ENCODE results near the gene MEF2D.

GRCh38 chr1:156509424-156510034 is 9.0 kb upstream of the MEF2D start:
- TF ChIP-seq CTCF (conservative IDR thresholded peaks at IDR 0.05): no peak
- TF ChIP-seq EZH2 (IDR thresholded peaks at IDR 0.05; ENCODE audit: low read depth): no peak
